ENCODE results near the gene MRPS27. TPM values are rescaled to one million over a fixed set of nuclear protein-coding genes. Genes with fewer than 3 reads are reported as not detected.

Gene MRPS27
- total RNA-seq, 1 experiment from 2014 or later = 82.0 TPM

GRCh38 chr5:72170101-72170500 is 149.9 kb downstream of the MRPS27 start:
- DNase-seq (ENCODE audit: low read depth) = no peak

Other genes starting within 250 kb of the MRPS27 start
- gene MAP1B, start 212.8 kb downstream of the MRPS27 start, total RNA-seq (2014; rRNA removed; shearing (Covaris generic)) = 124 and 200 TPM in 2 replicates
- 6.7 and 12.6 TPM in 2 replicates for gene PTCD2, start 133 bp upstream of the MRPS27 start, total RNA-seq (2014; rRNA removed; shearing (Covaris generic))
- 0.96 and 1.4 TPM in 2 replicates for gene ZNF366, start 187.2 kb upstream of the MRPS27 start, total RNA-seq (2014; rRNA removed; shearing (Covaris generic))

Data from M059J (cell line).